Globus pallidus (tissue), 1 donor: Measurements from ENCODE around the gene TPBG.

ENCODE experiments used
- DNase-seq: peaks from one replicate; pipeline ENCODE4 v3.0.0-alpha.2; 2015; ENCODE audit warnings: low spot score

TPBG gene, protein sequence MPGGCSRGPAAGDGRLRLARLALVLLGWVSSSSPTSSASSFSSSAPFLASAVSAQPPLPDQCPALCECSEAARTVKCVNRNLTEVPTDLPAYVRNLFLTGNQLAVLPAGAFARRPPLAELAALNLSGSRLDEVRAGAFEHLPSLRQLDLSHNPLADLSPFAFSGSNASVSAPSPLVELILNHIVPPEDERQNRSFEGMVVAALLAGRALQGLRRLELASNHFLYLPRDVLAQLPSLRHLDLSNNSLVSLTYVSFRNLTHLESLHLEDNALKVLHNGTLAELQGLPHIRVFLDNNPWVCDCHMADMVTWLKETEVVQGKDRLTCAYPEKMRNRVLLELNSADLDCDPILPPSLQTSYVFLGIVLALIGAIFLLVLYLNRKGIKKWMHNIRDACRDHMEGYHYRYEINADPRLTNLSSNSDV

GRCh38 chr6:82363428-82364086 is at the start of gene TPBG:
Gene TPBG, plus strand, starts transcription at chr6:82363817. Its CDS starts 1,145 bp downstream, at chr6:82364962.
- no peak for DNase-seq

DNA sequence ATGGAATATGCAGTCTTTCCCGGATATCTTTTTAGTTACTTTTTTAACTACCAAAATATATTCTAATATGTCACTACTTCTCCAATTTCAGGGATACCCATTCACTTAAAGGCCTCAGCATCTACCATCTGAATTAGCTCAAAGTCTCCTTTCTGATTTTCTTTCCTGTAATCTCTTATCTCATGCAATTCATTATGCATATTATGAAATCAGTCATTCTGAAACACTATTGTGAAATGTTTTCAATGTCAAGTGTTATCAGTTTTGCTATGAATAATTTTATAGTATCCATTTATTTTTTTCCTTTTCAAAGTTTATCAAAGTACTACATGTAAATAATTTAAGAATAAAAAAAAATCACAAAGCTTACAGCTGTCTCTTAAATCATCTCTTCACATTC is 41.2 kb upstream of the TPBG start:
- DNase-seq: no peak

GRCh38 chr6:82329766-82330165 is 33.9 kb upstream of the TPBG start:
- DNase-seq: no peak

- no peak for DNase-seq
Observed at GRCh38 chr6:82330171-82330804, 33.3 kb upstream of the TPBG start.

- DNase-seq: no peak
Observed at GRCh38 chr6:82331031-82331773, 32.4 kb upstream of the TPBG start.

DNA sequence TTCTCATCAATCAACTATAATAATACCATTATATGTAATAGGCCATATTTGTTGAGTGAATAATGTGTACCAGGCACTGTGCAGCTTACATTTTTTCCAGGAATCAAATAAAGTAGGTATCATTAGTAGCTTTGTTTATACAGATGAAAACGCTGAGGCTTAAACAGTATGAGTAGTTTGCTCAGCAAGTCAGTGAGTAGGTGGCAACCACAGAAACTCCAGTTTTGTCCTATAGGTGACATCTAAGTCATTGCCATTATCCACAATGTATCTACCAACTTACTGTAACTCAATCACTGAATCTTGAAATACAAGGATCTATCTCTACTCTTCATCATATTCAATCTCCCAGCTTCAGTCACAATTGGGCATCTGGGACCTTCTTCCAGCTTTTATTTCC is 29.8 kb upstream of the TPBG start:
- no peak for DNase-seq

- DNase-seq: no peak
Observed at GRCh38 chr6:82337688-82338257, 25.8 kb upstream of the TPBG start.

DNA sequence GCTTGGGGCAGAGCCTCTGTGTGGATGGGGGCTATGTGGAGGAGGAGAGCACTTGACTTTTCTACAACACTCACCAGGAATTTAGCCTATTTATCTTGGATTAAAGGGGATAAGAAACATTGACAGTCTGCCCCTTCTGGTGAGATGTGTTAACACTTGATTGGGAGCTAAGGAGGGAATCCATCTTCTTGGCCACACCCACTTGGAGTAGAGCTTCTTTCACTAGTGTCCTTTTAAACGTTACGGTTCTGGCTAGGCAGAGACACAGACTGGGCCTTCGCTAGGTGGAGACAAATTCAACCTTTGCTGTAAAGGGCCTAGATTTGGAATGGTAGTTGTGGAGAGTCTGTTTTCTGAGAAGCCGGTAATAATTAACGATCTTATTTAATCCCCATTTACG is 15.5 kb upstream of the TPBG start:
- no peak for DNase-seq

GRCh38 chr6:82353848-82354247 is 9.8 kb upstream of the TPBG start:
- no peak for DNase-seq

GRCh38 chr6:82360552-82360951 is 3.1 kb upstream of the TPBG start:
- no peak for DNase-seq

GRCh38 chr6:82361631-82362030 is 2.0 kb upstream of the TPBG start:
- no peak for DNase-seq

GRCh38 chr6:82362144-82362543 is 1.5 kb upstream of the TPBG start:
- no peak for DNase-seq

DNA sequence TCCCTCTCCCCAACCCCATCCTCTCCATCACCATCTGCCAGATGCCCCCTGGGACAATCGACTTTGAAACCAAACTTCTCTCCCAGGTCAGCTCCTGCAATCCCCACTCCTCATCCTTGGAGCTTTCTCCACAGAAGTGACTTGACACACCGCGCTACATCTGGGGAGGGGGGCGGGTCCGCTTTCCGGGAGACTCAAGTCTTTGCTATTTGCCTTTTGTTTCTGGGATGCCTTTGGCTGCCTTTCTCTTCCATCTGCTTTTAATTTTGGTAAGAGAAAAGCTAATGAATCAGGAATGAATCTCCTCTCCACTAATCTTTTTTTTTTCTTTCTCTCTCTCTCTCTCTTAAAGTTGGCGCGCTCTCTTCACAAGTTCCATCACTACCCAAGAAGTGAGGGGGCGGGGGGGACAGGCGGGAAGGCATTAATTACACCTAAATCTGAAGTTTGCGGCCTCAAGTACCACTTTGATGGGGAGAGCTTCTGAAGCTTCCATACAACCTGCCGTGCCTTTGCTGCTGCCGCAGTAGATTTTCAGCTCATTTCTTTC is 664 bp upstream of the TPBG start:
- no peak for DNase-seq

DNA sequence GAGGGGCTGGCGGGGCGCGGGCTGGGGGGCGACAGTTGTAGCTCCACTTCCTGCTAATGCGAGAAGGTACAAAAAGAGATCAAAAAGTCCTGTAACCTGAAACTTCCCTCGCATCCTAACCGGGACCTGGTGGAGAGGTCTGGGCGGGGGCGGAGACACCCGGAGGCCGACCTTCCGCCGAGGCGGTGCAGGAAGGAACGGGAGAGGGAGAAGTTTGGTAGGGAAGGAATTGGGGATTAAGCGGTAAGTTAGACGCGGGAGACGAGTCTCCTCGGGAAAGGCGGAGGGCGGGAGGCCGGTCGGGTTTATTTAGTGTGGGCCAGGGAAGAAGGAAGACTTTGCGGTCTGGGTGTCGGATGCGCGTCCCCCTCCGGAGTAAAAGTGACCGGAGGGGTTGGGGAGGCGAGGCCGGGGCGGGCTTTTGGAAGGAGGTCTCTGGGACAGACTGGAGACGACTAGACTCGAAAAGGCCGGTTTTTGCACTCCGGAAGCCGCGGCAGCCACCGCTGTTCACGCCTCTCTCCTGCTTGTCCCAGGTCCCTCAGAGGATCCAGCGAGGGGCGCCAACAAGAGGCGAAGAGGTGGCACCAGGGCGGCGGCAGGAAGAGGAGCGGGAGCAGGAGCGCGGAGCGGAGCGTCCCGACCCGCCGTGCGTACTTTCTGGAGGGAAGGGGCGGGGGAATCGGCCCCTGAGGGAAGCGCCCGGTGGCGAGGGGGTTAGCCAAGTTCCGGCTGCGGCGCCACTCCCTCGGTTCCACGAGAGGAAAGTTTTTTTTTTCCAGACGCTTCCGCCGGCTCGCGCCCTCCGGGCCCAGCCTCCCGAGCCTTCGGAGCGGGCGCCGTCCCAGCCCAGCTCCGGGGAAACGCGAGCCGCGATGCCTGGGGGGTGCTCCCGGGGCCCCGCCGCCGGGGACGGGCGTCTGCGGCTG is 734 bp downstream of the TPBG start:
- DNase-seq: no peak

GRCh38 chr6:82365016-82365795 is 1.6 kb downstream of the TPBG start:
- DNase-seq: no peak

- DNase-seq: no peak
Observed at GRCh38 chr6:82367704-82368103, 4.1 kb downstream of the TPBG start.

DNA sequence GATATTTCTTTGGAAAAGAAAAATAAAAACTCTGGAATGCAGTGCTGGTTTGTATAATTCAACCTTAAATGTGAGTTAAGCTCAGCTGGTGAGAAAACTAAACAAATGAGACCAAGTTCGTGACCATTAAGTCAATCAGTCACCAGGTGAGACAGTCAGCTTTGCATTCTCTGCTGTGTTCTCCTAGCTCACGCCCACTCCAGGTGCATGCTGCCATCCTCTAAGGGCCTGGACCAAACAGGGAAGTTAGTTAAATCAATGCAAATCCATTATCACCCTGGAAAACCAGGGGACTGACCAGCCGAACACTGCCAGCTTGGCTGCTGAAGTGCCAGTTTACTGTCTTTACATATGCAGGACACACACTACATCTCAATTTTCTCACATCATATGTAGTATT is 7.2 kb downstream of the TPBG start:
- no peak for DNase-seq

GRCh38 chr6:82371799-82372546 is 8.4 kb downstream of the TPBG start:
- DNase-seq: no peak

DNA sequence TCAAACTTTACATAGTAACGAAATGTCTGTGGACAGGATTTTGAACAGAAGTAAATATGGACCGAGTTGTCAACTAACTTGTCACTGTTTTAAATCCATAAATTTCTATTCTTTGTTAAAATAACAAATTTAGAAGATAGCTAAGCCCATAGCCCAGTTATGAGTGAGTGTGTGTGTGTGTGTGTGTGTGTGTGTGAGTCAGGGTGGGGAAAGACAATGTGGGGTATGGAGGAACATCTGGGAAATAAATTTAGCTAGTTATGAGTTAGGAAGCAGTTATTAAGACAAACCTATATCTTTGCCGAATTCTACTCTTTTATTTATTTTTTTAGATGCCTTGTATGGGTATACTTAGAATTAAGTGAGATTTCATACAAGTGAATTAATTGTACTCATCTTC is 9.0 kb downstream of the TPBG start:
- no peak for DNase-seq
